ENCODE measurements around the gene HSPB9. TPM values are rescaled to one million over a fixed set of nuclear protein-coding genes. Genes with fewer than 3 reads are reported as not detected.

Gene HSPB9
- total and polyA plus RNA-seq, 2 donors (not counting 3 experiments of a cell fraction or from before 2014, with no cell fraction given) = not detected

GRCh38 chr17:42114118-42114517 lies 8.5 kb upstream of the HSPB9 start:
- Histone ChIP-seq H4K20me1 (replicated peaks; ENCODE audit: control insufficient read depth, extremely low read depth, insufficient read depth, low read length) (no peaks in the 10 kb centered on the region), H3K4me3 (replicated peaks in 1 of 3; ENCODE audit: insufficient read depth in 1 of 3, low read depth in 1 of 3, low read length in 3 of 3) (no peak overlapping the region), H3K4me2 (ENCODE audit: insufficient read depth, low read length) (no peak overlapping the region), H2AFZ (ENCODE audit: low read depth, low read length) (no peak overlapping the region), H3K9ac (replicated peaks; ENCODE audit: extremely low read depth, insufficient read depth, low read length) (no peak overlapping the region), H3K79me2 (ENCODE audit: control insufficient read depth, insufficient read depth, low read length) (no peaks in the 10 kb centered on the region), H3K27ac (ENCODE audit: insufficient read depth, low read depth, low read length) (no peak overlapping the region), H3K9me3 (replicated peaks; ENCODE audit: control insufficient read depth, insufficient read depth, low read length) (no peaks in the 10 kb centered on the region), H3K4me1 (ENCODE audit: control insufficient read depth, extremely low read depth, insufficient read depth, low read length) (peaks cover 9% of the 10 kb centered on the region), H3K27me3 (ENCODE audit: control insufficient read depth in 2 of 2, insufficient read depth in 2 of 2, low read length in 2 of 2) (no peaks in the 10 kb centered on the region), H3K36me3 (ENCODE audit: control insufficient read depth in 2 of 2, extremely low read depth in 1 of 2, insufficient read depth in 2 of 2, low read length in 2 of 2) (no peaks in the 10 kb centered on the region), H3K9me1 (replicated peaks; ENCODE audit: control insufficient read depth, extremely low read depth, insufficient read depth, low read length) (no peaks in the 10 kb centered on the region)
- intact Hi-C loops (cut with micrococcal nuclease) (no loop called here), dilution Hi-C loops (cut with MboI; ENCODE audit: extremely low pct_ligation_motif_present, low sequenced_read_pairs) (loop anchor here (25.0 kb wide), 1 partner anchor 152 kb away; the partner anchor contains the start of gene CNP)
- FAIRE-seq = no peak
- ChIA-PET CTCF (interaction anchor here (1.5 to 2.2 kb wide), 6 partner anchors 42 to 154 kb away, joined by 5 to 13 read pairs (median 6); no protein-coding TSS in a partner anchor), POLR2A (no interaction called here)
- TF ChIP-seq MYC (IDR thresholded peaks at IDR 0.05; ENCODE audit: low read depth, low read length) (no peak), GATA2 (IDR thresholded peaks at IDR 0.05; ENCODE audit: insufficient read depth, insufficient read length, low read depth, low read length) (no peak)
- no TSS peak for BruUV-seq (replicated peaks)
- DNase-seq (ENCODE audit: low read depth, low spot score) = no peak

GRCh38 chr17:42116705-42117396 lies 5.8 kb upstream of the HSPB9 start:
- Histone ChIP-seq H3K27me3 (ENCODE audit: control insufficient read depth in 2 of 2, insufficient read depth in 2 of 2, low read length in 2 of 2) (no peaks in the 10 kb centered on the region), H3K79me2 (ENCODE audit: control insufficient read depth, insufficient read depth, low read length) (no peaks in the 10 kb centered on the region), H3K4me1 (ENCODE audit: control insufficient read depth, extremely low read depth, insufficient read depth, low read length) (peaks cover 13% of the 10 kb centered on the region), H3K27ac (ENCODE audit: insufficient read depth, low read depth, low read length) (no peak overlapping the region), H2AFZ (ENCODE audit: low read depth, low read length) (no peak overlapping the region), H3K4me2 (ENCODE audit: insufficient read depth, low read length) (no peak overlapping the region), H3K9me3 (replicated peaks; ENCODE audit: control insufficient read depth, insufficient read depth, low read length) (no peaks in the 10 kb centered on the region), H3K9me1 (replicated peaks; ENCODE audit: control insufficient read depth, extremely low read depth, insufficient read depth, low read length) (no peaks in the 10 kb centered on the region), H3K9ac (replicated peaks; ENCODE audit: extremely low read depth, insufficient read depth, low read length) (no peak overlapping the region), H3K36me3 (ENCODE audit: control insufficient read depth in 2 of 2, extremely low read depth in 1 of 2, insufficient read depth in 2 of 2, low read length in 2 of 2) (no peaks in the 10 kb centered on the region), H4K20me1 (replicated peaks; ENCODE audit: control insufficient read depth, extremely low read depth, insufficient read depth, low read length) (no peaks in the 10 kb centered on the region), H3K4me3 (replicated peaks in 1 of 3; ENCODE audit: insufficient read depth in 1 of 3, low read depth in 1 of 3, low read length in 3 of 3) (no peak overlapping the region)
- no TSS peak for BruUV-seq (replicated peaks)
- peak; percentile 76 for DNase-seq (ENCODE audit: low read depth, low spot score)
- dilution Hi-C loops (cut with MboI; ENCODE audit: extremely low pct_ligation_motif_present, low sequenced_read_pairs) = loop anchor here (25.0 kb wide), 1 partner anchor 155 kb away; the partner anchor contains the start of gene CNP
- POLR2A ChIA-PET = interaction anchor here (0.6 kb wide), 1 partner anchor 63 kb away, joined by 3 read pairs; no protein-coding TSS in a partner anchor
- CTCF ChIA-PET = interaction anchor here (0.9 to 6.8 kb wide), 6 partner anchors 19 to 186 kb away, joined by 3 to 74 read pairs (median 4); partner anchors contain the start of genes CNP, HCRT, KCNH4 and ODAD4
- no peak for TF ChIP-seq FOS (IDR thresholded peaks at IDR 0.05; ENCODE audit: borderline replicate concordance, insufficient read depth, low read length)
- TF ChIP-seq CTCF (IDR thresholded peaks at IDR 0.05; ENCODE audit: extremely low read depth in 1 of 2, insufficient read depth in 1 of 2, low read depth in 1 of 2, low read length in 2 of 2) = peak; percentile 75 to 83
- intact Hi-C loops (cut with micrococcal nuclease) = loop anchor here (1.0 kb wide), 3 partner anchors 50 to 154 kb away; no protein-coding TSS in a partner anchor
- peak; percentile 93 for FAIRE-seq
